IMR-90 (cell line): ENCODE results near the gene SLC22A12. TPM values are rescaled to one million over a fixed set of nuclear protein-coding genes. Genes with fewer than 3 reads are reported as not detected.

Source experiments
- ATAC-seq: fragments of 200-7000 bp; cut with Tn5 transposase; 2 replicates; pipeline ENCODE4 v1.9.1; 2020; ENCODE audit warnings: low read depth, mild to moderate bottlenecking, moderate library complexity
- BruUV-seq: library from RNA; stranded (reverse); fragments of 400-500 nt; replicated peaks from 2 replicates; lab custom pipeline; 2021; lab: Mats Ljungman, UMichigan
- CTCF ChIA-PET: fragments of 300-600 bp; formaldehyde crosslinking; extraction: SDS; loops from one replicate; lab custom pipeline; 2021; ENCODE audit warnings: antibody characterized with exemption; lab: Yijun Ruan, JAX
- POLR2A ChIA-PET: fragments of 300-600 bp; sonication (Branson Sonifier 250); formaldehyde crosslinking; loops from one replicate; lab custom pipeline; 2022; ENCODE audit warnings: antibody characterized with exemption; ENCODE audit not compliant: unreplicated experiment; lab: Charles Lee
- DNase-seq: peaks from one replicate; pipeline ENCODE4 v3.0.0; 2013
- H2AFZ ChIP-seq: replicated peaks from 2 replicates; pipeline ENCODE3; 2013; ENCODE audit warnings: low read length, mild to moderate bottlenecking; ENCODE audit not compliant: poor library complexity
- H2AK5ac ChIP-seq: 2 replicates; pipeline ENCODE4 v1.6.1; 2013; ENCODE audit warnings: low read depth, low read length, inconsistent platforms
- H2AK9ac ChIP-seq: replicated peaks from 2 replicates; pipeline ENCODE3; 2013; ENCODE audit warnings: mild to moderate bottlenecking, low read depth, low read length, moderate library complexity; ENCODE audit not compliant: poor library complexity
- H2BK120ac ChIP-seq: 2 replicates; pipeline ENCODE4 v1.6.1; 2013; ENCODE audit warnings: low read depth, low read length, inconsistent platforms
- H2BK15ac ChIP-seq: 3 replicates; pipeline ENCODE4 v1.6.1; 2013; ENCODE audit warnings: low read depth, low read length, inconsistent platforms
- H2BK20ac ChIP-seq: 2 replicates; pipeline ENCODE4 v1.6.1; 2013; ENCODE audit warnings: low read depth, mild to moderate bottlenecking, inconsistent platforms, low read length, moderate library complexity
- H2BK5ac ChIP-seq: 2 replicates; pipeline ENCODE4 v1.6.1; 2013; ENCODE audit warnings: mild to moderate bottlenecking, low read depth, low read length, inconsistent platforms; ENCODE audit not compliant: poor library complexity, severe bottlenecking
- H3K14ac ChIP-seq: replicated peaks from 2 replicates; pipeline ENCODE4 v1.6.1; 2013; ENCODE audit warnings: low read depth, low read length, inconsistent platforms
- H3K18ac ChIP-seq: 2 replicates; pipeline ENCODE4 v1.6.1; 2013; ENCODE audit warnings: low read depth, low read length, control low read depth
- H3K23ac ChIP-seq: 2 replicates; pipeline ENCODE4 v1.6.1; 2013; ENCODE audit warnings: low read depth, low read length, inconsistent platforms
- H3K27ac ChIP-seq: 2 replicates; pipeline ENCODE4 v1.5.1; 2013; ENCODE audit warnings: mild to moderate bottlenecking, control low read depth, low read length; ENCODE audit not compliant: insufficient read depth
- H3K27me3 ChIP-seq: 2 replicates; pipeline ENCODE4 v1.6.1; 2013; ENCODE audit warnings: low read length; ENCODE audit not compliant: control insufficient read depth, insufficient read depth
- H3K36me3 ChIP-seq: 2 replicates; pipeline ENCODE4 v1.6.1; 2013; ENCODE audit warnings: low read length, mixed read lengths; ENCODE audit not compliant: control insufficient read depth, insufficient read depth
- H3K4ac ChIP-seq: 2 replicates; pipeline ENCODE4 v1.6.1; 2013; ENCODE audit warnings: low read depth, low read length, inconsistent platforms
- H3K4me1 ChIP-seq: 2 replicates; pipeline ENCODE4 v1.6.1; 2013; ENCODE audit warnings: low read length, mixed read lengths; ENCODE audit not compliant: control insufficient read depth, insufficient read depth
- H3K4me2 ChIP-seq: 2 replicates; pipeline ENCODE4 v1.6.1; 2013; ENCODE audit warnings: low read depth, mild to moderate bottlenecking, control low read depth, low read length, moderate library complexity
- H3K4me3 ChIP-seq: 2 replicates; pipeline ENCODE4 v1.5.1; 2013; ENCODE audit warnings: low read depth, mild to moderate bottlenecking, control low read depth, low read length, moderate library complexity; ENCODE audit not compliant: insufficient read depth
- H3K56ac ChIP-seq: 2 replicates; pipeline ENCODE4 v1.6.1; 2013; ENCODE audit warnings: low read length, inconsistent platforms; ENCODE audit not compliant: insufficient read depth; ENCODE audit errors: extremely low read depth
- H3K79me1 ChIP-seq, 2 experiments: 2 replicates each; pipeline ENCODE4 v1.6.1; 2013; ENCODE audit warnings: low read length in 2 of 2, inconsistent platforms in 1 of 2, low read depth in 1 of 2
- H3K9ac ChIP-seq: 2 replicates; pipeline ENCODE4 v1.6.1; 2013; ENCODE audit warnings: low read depth, low read length, control low read depth
- H3K9me1 ChIP-seq: 2 replicates; pipeline ENCODE4 v1.6.1; 2013; ENCODE audit warnings: low read length, inconsistent platforms; ENCODE audit not compliant: insufficient read depth
- H3K9me3 ChIP-seq: 2 replicates; pipeline ENCODE4 v1.6.1; 2013; ENCODE audit warnings: low read length; ENCODE audit not compliant: control insufficient read depth, insufficient read depth
- H4K20me1 ChIP-seq: 2 replicates; pipeline ENCODE4 v1.6.1; 2013; ENCODE audit warnings: low read length, inconsistent platforms; ENCODE audit not compliant: insufficient read depth
- H4K5ac ChIP-seq: 2 replicates; pipeline ENCODE4 v1.6.1; 2013; ENCODE audit warnings: mild to moderate bottlenecking, low read depth, low read length, control low read depth
- H4K8ac ChIP-seq, 2 experiments: 2 replicates each; pipeline ENCODE4 v1.6.1; 2013; ENCODE audit warnings: low read depth in 2 of 2, low read length in 2 of 2, control low read depth in 1 of 2, inconsistent platforms in 1 of 2
- H4K91ac ChIP-seq: 2 replicates; pipeline ENCODE4 v1.6.1; 2013; ENCODE audit warnings: low read depth, low read length, inconsistent platforms; ENCODE audit not compliant: insufficient read depth
- BHLHE40 ChIP-seq: fragments of 150-350 bp; IDR thresholded peaks from 2 replicates; pipeline ENCODE4 v1.6.1; 2016; ENCODE audit warnings: mild to moderate bottlenecking, low read depth, low read length
- CEBPB ChIP-seq: IDR thresholded peaks from 2 replicates; pipeline ENCODE4 v1.6.1; 2012; ENCODE audit warnings: low read depth, low read length, improper control_type of control experiment
- CHD1 ChIP-seq: IDR thresholded peaks from 2 replicates; pipeline ENCODE4 v1.6.1; 2012; ENCODE audit warnings: low read depth, low read length, improper control_type of control experiment
- CTCF ChIP-seq: conservative IDR thresholded peaks from 2 replicates; pipeline ENCODE4 v1.5.1; 2012; ENCODE audit warnings: mild to moderate bottlenecking, low read depth, low read length, improper control_type of control experiment
- ELK1 ChIP-seq: fragments of 150-350 bp; IDR thresholded peaks from 2 replicates; pipeline ENCODE4 v1.6.1; 2016; ENCODE audit warnings: low read depth, mild to moderate bottlenecking, low read length, moderate library complexity, borderline replicate concordance
- FOS ChIP-seq: fragments of 150-350 bp; IDR thresholded peaks from 2 replicates; pipeline ENCODE4 v1.6.1; 2016; ENCODE audit warnings: low read depth, low read length
- MAFK ChIP-seq: IDR thresholded peaks from 2 replicates; pipeline ENCODE4 v1.6.1; 2012; ENCODE audit warnings: low read depth, low read length, improper control_type of control experiment
- MAZ ChIP-seq: IDR thresholded peaks from 2 replicates; pipeline ENCODE4 v1.6.1; 2012; ENCODE audit warnings: low read depth, mild to moderate bottlenecking, low read length, improper control_type of control experiment, moderate library complexity, borderline replicate concordance
- MXI1 ChIP-seq: IDR thresholded peaks from 2 replicates; pipeline ENCODE4 v1.6.1; 2012; ENCODE audit warnings: low read depth, mild to moderate bottlenecking, low read length, moderate library complexity, borderline replicate concordance
- NFE2L2 ChIP-seq: fragments of 150-350 bp; IDR thresholded peaks from 2 replicates; pipeline ENCODE4 v1.6.1; 2016; ENCODE audit warnings: low read depth, mild to moderate bottlenecking, low read length
- POLR2A ChIP-seq: IDR thresholded peaks from 2 replicates; pipeline ENCODE4 v1.6.1; 2012; ENCODE audit warnings: mild to moderate bottlenecking, low read depth, low read length
- RFX5 ChIP-seq: IDR thresholded peaks from 2 replicates; pipeline ENCODE4 v1.8.0; 2012; ENCODE audit warnings: low read depth, mild to moderate bottlenecking, low read length, moderate library complexity
- USF2 ChIP-seq: fragments of 150-350 bp; IDR thresholded peaks from 2 replicates; pipeline ENCODE4 v1.6.1; 2017; ENCODE audit warnings: mild to moderate bottlenecking, antibody characterized with exemption, low read length, low read depth
- WGBS, 2 experiments: methylation state at CpG; one replicate each; pipeline versions ENCODE4 v1.1.5 to v1.1.7; 2013; ENCODE audit warnings: missing lambda C conversion rate in 2 of 2; ENCODE audit not compliant: insufficient read length in 1 of 2; ENCODE audit errors: extremely low coverage in 2 of 2; 5-methylcytosine and 5-hydroxymethylcytosine counted together
- dilution Hi-C: fragments of 300-500 bp; cut with HindIII; formaldehyde crosslinking; loops from one replicate; pipeline ENCODE4 v1.14.3; 2018; ENCODE audit warnings: low sequenced_read_pairs; ENCODE audit not compliant: unreplicated experiment
- in situ Hi-C: fragments of 300-500 bp; cut with MboI; formaldehyde crosslinking; loops from 3 replicates; pipeline ENCODE4 v1.14.3; 2019; ENCODE audit warnings: low sequenced_read_pairs, inconsistent platforms, mixed read lengths
- intact Hi-C: fragments of 100-400 bp; cut with micrococcal nuclease; formaldehyde crosslinking; loops from 2 replicates; pipeline ENCODE4 v1.10.0; 2022
- polyA plus RNA-seq, 3 experiments: library from polyadenylated mRNA; depleted of rRNA; stranded (reverse); fragments of >200 nt; gene quantifications; 2 replicates each; pipeline ENCODE4 v1.2.3, GENCODE V29; 2012; ENCODE audit warnings: low replicate concordance in 1 of 3
- total RNA-seq: library from RNA; depleted of rRNA; stranded (reverse); fragments of >200 nt; gene quantifications from 2 replicates; pipeline ENCODE4 v1.2.3, GENCODE V29; 2012

SLC22A12 gene
- total and polyA plus RNA-seq, 2 of the 4 experiments (the other 2 are of a cell fraction) = not detected

GRCh38 chr11:64605656-64606585 is 14.9 kb downstream of the SLC22A12 start:
- H3K9me3 ChIP-seq = no peaks in the 10 kb centered on the region
- dilution Hi-C loops (no loop called here), intact Hi-C loops (no loop called here), in situ Hi-C loops (no loop called here)
- H3K36me3 ChIP-seq = no peaks in the 10 kb centered on the region
- H3K4me2 ChIP-seq = no peak overlapping the region
- POLR2A ChIA-PET = no interaction called here
- no peaks in the 10 kb centered on the region for H3K4me1 ChIP-seq
- no peaks in the 10 kb centered on the region for H4K20me1 ChIP-seq
- H3K23ac ChIP-seq = no peak overlapping the region
- CTCF ChIA-PET = no interaction called here
- no peaks in the 10 kb centered on the region for H3K79me1 ChIP-seq
- no peak overlapping the region for H2BK5ac ChIP-seq
- H2AK5ac ChIP-seq = no peak overlapping the region
- no peak overlapping the region for H3K4ac ChIP-seq
- no peak overlapping the region for H3K18ac ChIP-seq
- H3K56ac ChIP-seq = no peak overlapping the region
- H3K4me3 ChIP-seq = no peak overlapping the region
- H3K14ac ChIP-seq = no peak overlapping the region
- H3K9me1 ChIP-seq = no peaks in the 10 kb centered on the region
- no peak overlapping the region for H2BK15ac ChIP-seq
- H2AK9ac ChIP-seq = no peak overlapping the region
- H3K9ac ChIP-seq = no peak overlapping the region
- peaks cover 61% of the 10 kb centered on the region for H3K27me3 ChIP-seq
- H4K8ac ChIP-seq = no peak overlapping the region
- H2BK120ac ChIP-seq = no peak overlapping the region
- no peak overlapping the region for H2AFZ ChIP-seq
- TF ChIP-seq CEBPB (no peak), USF2 (no peak), FOS (no peak), MAZ (no peak), MXI1 (no peak), CHD1 (no peak), BHLHE40 (no peak), RFX5 (no peak), CTCF (no peak), POLR2A (no peak), NFE2L2 (no peak), MAFK (no peak), ELK1 (no peak)
- DNase-seq = no peak
- no peak overlapping the region for H2BK20ac ChIP-seq
- 67% methylated on average over 3 of the region's 21 CpGs; no CpG with 5 or more reads in 1 of the 2 experiments for WGBS, 2 experiments
- no TSS peak for BruUV-seq
- H4K91ac ChIP-seq = no peak overlapping the region
- no peak overlapping the region for H4K5ac ChIP-seq
- no peak overlapping the region for H3K27ac ChIP-seq
- ATAC-seq = no peak
